Upper lobe of left lung (tissue), 4 donors: ENCODE results near the gene COG6.

ENCODE experiments used
- EP300 ChIP-seq, 4 donors: sonication (generic); formaldehyde crosslinking; IDR thresholded peaks; one replicate each; pipeline ENCODE4 v1.5.1; 2017; ENCODE audit warnings: antibody characterized with exemption in 4 of 4, control low read depth in 2 of 4
- POLR2A ChIP-seq, 4 donors: fragments of 450-650 bp; IDR thresholded peaks; one replicate each; pipeline ENCODE4 v1.5.1; 2016 to 2017; ENCODE audit warnings: antibody characterized with exemption in 4 of 4, mild to moderate bottlenecking in 2 of 4
- POLR2AphosphoS5 ChIP-seq, 2 donors: sonication (generic); formaldehyde crosslinking; IDR thresholded peaks; one replicate each; pipeline ENCODE4 v1.5.1; 2017; ENCODE audit warnings: antibody characterized with exemption in 2 of 2
- TF ChIP-seq, protein P1 (sequence below), 6 experiments: fragments of 450-650 bp in 4 of 6; fragments of 200-600 bp in 2 of 6; sonication (generic) in 2 of 6; IDR thresholded peaks; one replicate each; pipeline ENCODE4 v1.5.1; 2016 to 2019; ENCODE audit warnings: antibody characterized with exemption in 6 of 6

DNA sequence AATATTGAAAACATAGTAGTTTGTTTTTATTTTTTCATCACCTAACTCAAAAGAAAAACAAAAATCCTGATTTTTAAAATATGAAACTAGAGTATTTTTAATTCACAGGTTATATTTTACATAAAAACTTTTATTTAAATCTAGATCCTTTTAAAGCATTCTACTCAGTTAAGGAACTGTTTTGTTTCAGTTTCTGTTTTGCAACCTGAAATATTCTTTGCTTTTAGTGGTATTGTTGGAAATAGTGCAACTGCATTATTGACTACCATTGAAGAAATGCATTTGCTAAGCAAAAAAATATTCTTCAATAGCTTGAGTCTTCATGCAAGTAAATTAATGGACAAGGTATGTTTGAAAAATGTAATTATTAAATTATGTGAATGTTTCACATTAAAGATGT lies 43.8 kb downstream of the COG6 start:
- TF ChIP-seq, protein P1, sequence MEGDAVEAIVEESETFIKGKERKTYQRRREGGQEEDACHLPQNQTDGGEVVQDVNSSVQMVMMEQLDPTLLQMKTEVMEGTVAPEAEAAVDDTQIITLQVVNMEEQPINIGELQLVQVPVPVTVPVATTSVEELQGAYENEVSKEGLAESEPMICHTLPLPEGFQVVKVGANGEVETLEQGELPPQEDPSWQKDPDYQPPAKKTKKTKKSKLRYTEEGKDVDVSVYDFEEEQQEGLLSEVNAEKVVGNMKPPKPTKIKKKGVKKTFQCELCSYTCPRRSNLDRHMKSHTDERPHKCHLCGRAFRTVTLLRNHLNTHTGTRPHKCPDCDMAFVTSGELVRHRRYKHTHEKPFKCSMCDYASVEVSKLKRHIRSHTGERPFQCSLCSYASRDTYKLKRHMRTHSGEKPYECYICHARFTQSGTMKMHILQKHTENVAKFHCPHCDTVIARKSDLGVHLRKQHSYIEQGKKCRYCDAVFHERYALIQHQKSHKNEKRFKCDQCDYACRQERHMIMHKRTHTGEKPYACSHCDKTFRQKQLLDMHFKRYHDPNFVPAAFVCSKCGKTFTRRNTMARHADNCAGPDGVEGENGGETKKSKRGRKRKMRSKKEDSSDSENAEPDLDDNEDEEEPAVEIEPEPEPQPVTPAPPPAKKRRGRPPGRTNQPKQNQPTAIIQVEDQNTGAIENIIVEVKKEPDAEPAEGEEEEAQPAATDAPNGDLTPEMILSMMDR (IDR thresholded peaks at IDR 0.05) = no peak
- TF ChIP-seq POLR2A (IDR thresholded peaks at IDR 0.05) (no peak), EP300 (IDR thresholded peaks at IDR 0.05) (no peak), POLR2AphosphoS5 (IDR thresholded peaks at IDR 0.05) (no peak)
